Progenitor cell of endocrine pancreas (in vitro differentiated cells): ENCODE measurements around the gene KCNK15. TPM values are rescaled to one million over a fixed set of nuclear protein-coding genes. Genes with fewer than 3 reads are reported as not detected.

Experiments used
- DNase-seq: peaks from one replicate; pipeline ENCODE4 v3.0.0; 2021; ENCODE audit warnings: low spot score; ENCODE audit not compliant: unreplicated experiment
- H3K27ac Mint-ChIP-seq: 2 replicates; pipeline ENCODE4 v1.8.0; 2021; ENCODE audit warnings: mild to moderate bottlenecking, moderate library complexity, mixed read lengths
- H3K27me3 Mint-ChIP-seq: 2 replicates; pipeline ENCODE4 v1.8.0; 2021; ENCODE audit warnings: mixed read lengths
- H3K36me3 Mint-ChIP-seq: 2 replicates; pipeline ENCODE4 v1.8.0; 2022; ENCODE audit warnings: mixed read lengths; ENCODE audit not compliant: insufficient read depth
- H3K4me1 Mint-ChIP-seq: 2 replicates; pipeline ENCODE4 v1.8.0; 2021; ENCODE audit warnings: low read depth, mixed read lengths
- H3K4me3 Mint-ChIP-seq: 2 replicates; pipeline ENCODE4 v1.8.0; 2021; ENCODE audit warnings: low read depth, mild to moderate bottlenecking, moderate library complexity, mixed read lengths
- H3K9me3 Mint-ChIP-seq: 2 replicates; pipeline ENCODE4 v1.8.0; 2021; ENCODE audit warnings: low read depth, mixed read lengths
- total RNA-seq: library from RNA; stranded (reverse); gene quantifications from 2 replicates; pipeline ENCODE4 v1.2.1, GENCODE V29; 2021
- TF ChIP-seq, protein P1 (sequence below): fragments of 200-600 bp; sonication (generic); IDR thresholded peaks from one replicate; pipeline ENCODE4 v1.5.0; 2021; ENCODE audit warnings: antibody characterized with exemption, mild to moderate bottlenecking; ENCODE audit not compliant: unreplicated experiment

The KCNK15 gene
- total RNA-seq, 1 donor from 2014 or later, result 0.22 TPM

- Mint-ChIP-seq H3K4me1 (no peaks in the 10 kb centered on the region), H3K36me3 (no peaks in the 10 kb centered on the region), H3K4me3 (no peak overlapping the region), H3K27me3 (peaks cover 20% of the 10 kb centered on the region), H3K9me3 (no peaks in the 10 kb centered on the region), H3K27ac (no peak overlapping the region)
- TF ChIP-seq, protein P1, sequence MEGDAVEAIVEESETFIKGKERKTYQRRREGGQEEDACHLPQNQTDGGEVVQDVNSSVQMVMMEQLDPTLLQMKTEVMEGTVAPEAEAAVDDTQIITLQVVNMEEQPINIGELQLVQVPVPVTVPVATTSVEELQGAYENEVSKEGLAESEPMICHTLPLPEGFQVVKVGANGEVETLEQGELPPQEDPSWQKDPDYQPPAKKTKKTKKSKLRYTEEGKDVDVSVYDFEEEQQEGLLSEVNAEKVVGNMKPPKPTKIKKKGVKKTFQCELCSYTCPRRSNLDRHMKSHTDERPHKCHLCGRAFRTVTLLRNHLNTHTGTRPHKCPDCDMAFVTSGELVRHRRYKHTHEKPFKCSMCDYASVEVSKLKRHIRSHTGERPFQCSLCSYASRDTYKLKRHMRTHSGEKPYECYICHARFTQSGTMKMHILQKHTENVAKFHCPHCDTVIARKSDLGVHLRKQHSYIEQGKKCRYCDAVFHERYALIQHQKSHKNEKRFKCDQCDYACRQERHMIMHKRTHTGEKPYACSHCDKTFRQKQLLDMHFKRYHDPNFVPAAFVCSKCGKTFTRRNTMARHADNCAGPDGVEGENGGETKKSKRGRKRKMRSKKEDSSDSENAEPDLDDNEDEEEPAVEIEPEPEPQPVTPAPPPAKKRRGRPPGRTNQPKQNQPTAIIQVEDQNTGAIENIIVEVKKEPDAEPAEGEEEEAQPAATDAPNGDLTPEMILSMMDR, result no peak
- DNase-seq, result no peak
Observed at GRCh38 chr20:44709797-44710196, 35.9 kb upstream of the KCNK15 start.

DNA sequence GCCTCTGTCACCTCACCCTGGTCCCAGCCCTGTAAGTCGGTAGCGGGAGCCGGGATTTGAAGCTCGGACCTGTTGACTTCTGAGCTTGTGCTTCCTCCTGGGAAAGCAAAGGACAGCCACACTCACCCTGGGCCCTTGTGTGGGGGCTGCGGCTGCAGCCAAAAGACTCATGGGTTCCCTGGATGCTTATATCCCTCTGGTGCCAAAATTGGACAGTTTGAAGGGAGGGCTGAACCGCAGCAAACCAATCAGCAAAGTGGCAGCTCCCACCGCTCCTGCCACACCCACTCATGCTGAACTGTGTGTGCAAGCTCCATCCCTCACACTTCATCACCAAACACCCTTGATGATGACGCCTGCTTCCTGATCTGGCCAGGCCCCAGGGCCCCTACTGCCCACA is 34.4 kb upstream of the KCNK15 start:
- Mint-ChIP-seq H3K4me1 (no peaks in the 10 kb centered on the region), H3K9me3 (no peaks in the 10 kb centered on the region), H3K4me3 (no peak overlapping the region), H3K36me3 (no peaks in the 10 kb centered on the region), H3K27ac (no peak overlapping the region), H3K27me3 (peaks cover 15% of the 10 kb centered on the region)
- DNase-seq, result no peak
- TF ChIP-seq, protein P1, result no peak

GRCh38 chr20:44714102-44714700 is 31.5 kb upstream of the KCNK15 start:
- no peaks in the 10 kb centered on the region for H3K9me3 Mint-ChIP-seq

GRCh38 chr20:44714701-44715498 is 30.8 kb upstream of the KCNK15 start, which contains the start of gene CCN5:
CCN5 (plus strand) TSS chr20:44715369; CDS start chr20:44715391, 22 bp downstream.
- DNase-seq, result no peak
- Mint-ChIP-seq H3K27ac (peak within 1 kb of the TSS; percentile 53), H3K4me1 (no peaks in the 10 kb centered on the region), H3K36me3 (no peaks in the 10 kb centered on the region), H3K27me3 (peaks cover 13% of the 10 kb centered on the region), H3K9me3 (no peaks in the 10 kb centered on the region), H3K4me3 (no peak within 1 kb of the TSS)
- TF ChIP-seq, protein P1, result no peak

More at GRCh38 chr20:44714102-44714700, 31.5 kb upstream of the KCNK15 start:
- no peak overlapping the region for H3K4me3 Mint-ChIP-seq
- peak overlapping the region; percentile 53 for H3K27ac Mint-ChIP-seq
- DNase-seq, result no peak
- H3K27me3 Mint-ChIP-seq, result peaks cover 13% of the 10 kb centered on the region
- TF ChIP-seq, protein P1, result no peak
- H3K4me1 Mint-ChIP-seq, result no peaks in the 10 kb centered on the region
- no peaks in the 10 kb centered on the region for H3K36me3 Mint-ChIP-seq

DNA sequence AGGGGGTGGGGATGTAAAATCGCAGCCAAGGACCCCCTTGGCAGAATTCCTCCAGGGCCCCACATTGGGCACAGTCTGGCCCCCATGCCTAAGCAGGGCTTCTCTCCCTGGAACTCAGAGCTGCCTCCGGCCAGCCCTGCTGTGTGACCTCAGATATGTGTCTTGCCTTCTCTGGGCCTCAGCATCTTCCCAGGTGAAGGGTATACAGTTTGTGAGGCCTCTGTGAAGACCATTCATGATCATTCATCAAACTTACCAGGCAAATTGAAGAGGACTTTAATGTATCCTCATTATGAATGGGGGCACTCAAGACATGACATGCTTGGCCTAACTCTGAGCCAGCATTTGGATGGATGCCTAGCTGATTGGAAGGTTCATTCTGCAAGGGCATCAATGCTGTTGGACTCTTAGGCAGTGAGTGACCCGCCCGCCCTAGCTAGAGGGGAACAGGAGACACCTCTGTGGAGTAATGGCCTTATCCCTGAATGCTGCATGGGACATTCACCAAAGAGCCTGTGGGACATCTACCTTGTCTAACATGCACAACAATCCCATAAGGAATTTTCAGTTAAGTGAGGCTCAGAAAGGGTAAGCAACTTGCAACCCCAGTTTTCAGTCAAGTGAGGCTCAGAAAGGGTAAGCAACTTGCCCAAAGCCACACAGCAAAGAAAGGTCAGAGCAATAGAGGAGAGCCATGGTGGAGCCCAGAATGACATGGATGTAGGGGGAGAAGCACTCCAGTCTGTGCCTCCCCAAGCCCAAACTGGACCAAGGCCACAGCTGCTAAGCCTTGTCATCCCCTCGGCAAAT is 30.0 kb upstream of the KCNK15 start:
- H3K27ac Mint-ChIP-seq, result no peak overlapping the region
- no peaks in the 10 kb centered on the region for H3K36me3 Mint-ChIP-seq
- no peaks in the 10 kb centered on the region for H3K9me3 Mint-ChIP-seq

More for the DNA sequence above, 30.0 kb upstream of the KCNK15 start:
- H3K4me3 Mint-ChIP-seq, result no peak overlapping the region
- no peaks in the 10 kb centered on the region for H3K4me1 Mint-ChIP-seq
- peaks cover 13% of the 10 kb centered on the region for H3K27me3 Mint-ChIP-seq
- no peak for DNase-seq
- TF ChIP-seq, protein P1, result no peak
